Muscle layer of duodenum (tissue), 2 donors: ENCODE measurements around the gene ZNF546.

ENCODE experiments used
- H3K27ac ChIP-seq: one replicate; pipeline ENCODE4 v1.7.0; 2013; ENCODE audit warnings: mild to moderate bottlenecking, low read length
- H3K27me3 ChIP-seq: one replicate; pipeline ENCODE4 v1.7.0; 2013; ENCODE audit warnings: low read depth, mild to moderate bottlenecking, control low read depth, low read length
- H3K36me3 ChIP-seq, 2 donors: one replicate each; pipeline ENCODE4 v1.7.0; 2013; ENCODE audit warnings: low read length in 2 of 2, control low read depth in 1 of 2, mild to moderate bottlenecking in 1 of 2; ENCODE audit not compliant: insufficient read depth in 2 of 2, control insufficient read depth in 1 of 2
- H3K4me1 ChIP-seq, 2 donors: one replicate each; pipeline ENCODE4 v1.7.0; 2013; ENCODE audit warnings: low read length in 2 of 2, mild to moderate bottlenecking in 2 of 2, control low read depth in 1 of 2, moderate library complexity in 1 of 2; ENCODE audit not compliant: insufficient read depth in 2 of 2, control insufficient read depth in 1 of 2
- H3K4me3 ChIP-seq, 2 donors: one replicate each; pipeline ENCODE4 v1.7.0; 2013; ENCODE audit warnings: low read length in 2 of 2, low read depth in 1 of 2, mild to moderate bottlenecking in 1 of 2
- H3K9me3 ChIP-seq, 2 donors: one replicate each; pipeline ENCODE4 v1.7.0; 2013; ENCODE audit warnings: low read length in 2 of 2, control low read depth in 1 of 2, mild to moderate bottlenecking in 1 of 2; ENCODE audit not compliant: control insufficient read depth in 1 of 2
- donor health status: healthy.

The ZNF546 gene

DNA sequence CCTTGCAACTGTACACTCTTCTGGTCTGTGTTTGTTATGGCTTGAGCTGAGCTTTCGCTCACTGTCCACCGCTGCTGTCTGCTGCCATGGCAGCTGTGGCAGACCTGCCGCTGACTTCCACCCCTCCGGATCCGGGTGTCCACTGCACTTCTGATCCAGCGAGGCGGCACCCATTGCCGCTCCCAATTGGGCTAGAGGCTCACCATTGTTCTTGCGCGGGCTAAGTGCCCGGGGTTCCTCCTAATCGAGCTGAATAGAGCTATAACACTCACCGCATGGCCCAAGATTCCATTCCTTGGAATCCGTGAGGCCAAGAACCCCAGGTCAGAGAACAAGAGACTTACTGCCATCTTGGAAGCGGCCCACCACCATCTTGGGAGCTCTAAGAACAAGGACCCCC lies 28.1 kb upstream of the ZNF546 start:
- Histone ChIP-seq H3K27ac (no peak overlapping the region), H3K27me3 (no peaks in the 10 kb centered on the region), H3K4me3 (no peak overlapping the region), H3K36me3 (peaks cover 4 to 14% of the 10 kb centered on the region in 2 donors), H3K4me1 (peaks cover 7 to 10% of the 10 kb centered on the region in 2 donors), H3K9me3 (no peaks in the 10 kb centered on the region)

DNA sequence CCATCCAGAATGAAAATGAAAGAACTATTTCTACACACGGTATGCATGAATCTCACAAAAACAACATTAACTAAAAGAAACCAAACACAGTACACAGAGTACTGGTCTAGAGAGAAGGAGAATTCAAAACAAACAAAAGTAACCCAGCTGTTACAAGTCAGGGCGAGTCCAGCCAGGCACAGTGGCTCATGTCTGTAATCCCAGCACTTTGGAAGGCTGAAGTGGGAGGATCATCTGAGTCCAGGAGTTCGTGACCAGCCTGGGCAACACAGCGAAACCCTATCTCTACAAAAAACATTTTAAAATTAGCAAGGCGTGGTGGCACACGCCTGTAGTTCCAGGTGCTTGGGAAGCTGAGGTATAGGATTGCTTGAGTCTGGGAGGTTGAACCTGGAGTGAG lies 27.6 kb upstream of the ZNF546 start:
- Histone ChIP-seq H3K4me1 (peaks cover 7 to 10% of the 10 kb centered on the region in 2 donors), H3K4me3 (no peak overlapping the region), H3K27ac (no peak overlapping the region), H3K36me3 (peaks cover 8 to 19% of the 10 kb centered on the region in 2 donors), H3K9me3 (no peaks in the 10 kb centered on the region), H3K27me3 (no peaks in the 10 kb centered on the region)

DNA sequence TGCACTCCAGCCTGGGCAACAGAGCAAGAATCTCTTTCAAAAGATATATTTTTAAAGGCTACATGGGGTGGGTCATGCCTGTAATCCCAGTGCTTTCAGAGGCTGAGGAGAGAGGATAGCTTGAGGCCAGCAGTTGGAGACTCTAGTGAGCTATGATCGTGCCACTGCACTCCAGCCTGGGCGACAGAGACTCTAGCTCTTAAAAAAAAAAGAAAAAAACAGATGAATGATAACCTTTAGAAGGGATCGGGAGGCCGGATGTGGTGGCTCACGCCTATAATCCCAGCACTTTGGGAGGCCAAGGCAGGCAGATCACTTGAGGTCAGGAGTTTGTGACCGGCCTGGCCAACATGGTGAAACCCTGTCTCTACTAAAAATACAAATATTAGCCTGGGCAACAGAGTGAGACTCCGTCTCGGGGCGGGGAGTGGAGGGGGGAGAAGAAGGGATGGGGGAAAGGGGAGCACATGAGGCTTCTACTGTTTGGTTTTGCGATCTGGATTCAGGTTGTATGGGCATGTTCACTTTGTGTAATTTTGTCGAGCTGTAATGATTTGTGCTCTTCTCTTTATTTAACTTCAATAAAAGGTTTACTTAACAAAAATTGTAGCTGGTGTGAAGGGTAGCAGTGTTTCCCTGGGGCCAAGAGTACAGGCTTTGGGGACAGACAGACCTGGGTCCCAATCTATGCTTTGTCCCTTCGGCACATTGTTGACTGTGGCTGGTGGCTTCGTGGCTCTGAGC lies 27.0 kb upstream of the ZNF546 start:
- Histone ChIP-seq H3K27me3 (no peaks in the 10 kb centered on the region), H3K4me1 (peaks cover 7 to 10% of the 10 kb centered on the region in 2 donors), H3K27ac (peak overlapping the region; percentile 94), H3K4me3 (peak overlapping the region; percentile 80 to 83), H3K36me3 (peaks cover 14 to 25% of the 10 kb centered on the region in 2 donors), H3K9me3 (no peaks in the 10 kb centered on the region)

DNA sequence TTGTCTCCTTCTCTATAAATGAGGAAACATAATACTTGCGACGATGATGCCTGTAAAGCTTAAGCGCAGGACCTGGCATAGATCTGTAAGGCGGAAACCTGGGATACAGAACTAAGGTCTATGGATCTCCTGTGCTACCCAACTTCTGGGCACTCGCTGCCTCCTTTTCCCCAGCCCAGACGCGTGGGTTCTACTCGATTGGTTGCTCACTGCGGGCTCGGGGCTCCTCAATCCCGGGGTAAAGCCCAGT lies 26.5 kb upstream of the ZNF546 start:
- Histone ChIP-seq H3K27me3 (no peaks in the 10 kb centered on the region), H3K9me3 (no peaks in the 10 kb centered on the region), H3K4me3 (peak overlapping the region; percentile 80 to 83), H3K4me1 (peaks cover 7 to 10% of the 10 kb centered on the region in 2 donors), H3K27ac (peak overlapping the region; percentile 94), H3K36me3 (peaks cover 18 to 27% of the 10 kb centered on the region in 2 donors)

DNA sequence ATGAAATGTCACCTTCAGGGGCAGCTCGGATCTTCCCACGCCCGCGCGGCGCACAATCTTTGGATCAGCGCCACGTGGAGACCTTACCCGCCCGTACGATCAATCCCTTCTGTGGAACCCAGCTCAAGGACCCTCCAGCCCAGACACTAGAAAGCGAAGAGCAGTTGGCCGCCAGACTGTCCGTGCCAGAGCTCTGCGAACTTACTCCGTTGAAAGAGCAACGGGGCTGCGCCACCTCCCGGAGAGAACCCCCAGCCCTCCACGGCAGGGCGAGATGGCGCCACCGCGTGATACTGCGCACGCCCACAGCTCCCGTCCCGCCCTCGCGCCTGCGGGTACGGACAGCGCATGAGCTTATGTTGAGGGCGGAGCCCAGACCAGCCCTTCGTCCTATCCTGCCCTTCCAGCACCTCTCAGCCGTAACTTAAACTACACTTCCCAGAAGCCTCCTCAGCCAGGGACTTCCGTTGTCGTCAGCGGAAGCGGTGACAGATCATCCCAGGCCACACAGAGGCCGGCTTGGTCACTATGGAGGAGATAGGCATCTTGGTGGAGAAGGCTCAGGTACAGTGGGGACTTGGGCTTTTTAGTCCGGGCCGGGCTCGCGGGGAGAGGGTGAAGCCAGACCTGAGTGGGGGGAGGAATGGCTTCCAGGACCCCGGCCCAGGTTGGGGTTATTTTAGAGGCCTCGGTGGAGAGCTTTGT lies 26.0 kb upstream of the ZNF546 start, which contains the start of gene PSMC4:
TSS of gene PSMC4 (plus strand) at position 491 of the 705 bp plus-strand sequence. CDS start at position 529, 38 bp downstream.
- no peaks in the 10 kb centered on the region for H3K9me3 ChIP-seq
- peaks cover 22 to 30% of the 10 kb centered on the region in 2 donors for H3K36me3 ChIP-seq
- no peaks in the 10 kb centered on the region for H3K27me3 ChIP-seq
- H3K27ac ChIP-seq, result peak within 1 kb of the TSS; percentile 94
- peaks cover 7 to 10% of the 10 kb centered on the region in 2 donors for H3K4me1 ChIP-seq
- peak within 1 kb of the TSS; percentile 80 to 83 for H3K4me3 ChIP-seq

DNA sequence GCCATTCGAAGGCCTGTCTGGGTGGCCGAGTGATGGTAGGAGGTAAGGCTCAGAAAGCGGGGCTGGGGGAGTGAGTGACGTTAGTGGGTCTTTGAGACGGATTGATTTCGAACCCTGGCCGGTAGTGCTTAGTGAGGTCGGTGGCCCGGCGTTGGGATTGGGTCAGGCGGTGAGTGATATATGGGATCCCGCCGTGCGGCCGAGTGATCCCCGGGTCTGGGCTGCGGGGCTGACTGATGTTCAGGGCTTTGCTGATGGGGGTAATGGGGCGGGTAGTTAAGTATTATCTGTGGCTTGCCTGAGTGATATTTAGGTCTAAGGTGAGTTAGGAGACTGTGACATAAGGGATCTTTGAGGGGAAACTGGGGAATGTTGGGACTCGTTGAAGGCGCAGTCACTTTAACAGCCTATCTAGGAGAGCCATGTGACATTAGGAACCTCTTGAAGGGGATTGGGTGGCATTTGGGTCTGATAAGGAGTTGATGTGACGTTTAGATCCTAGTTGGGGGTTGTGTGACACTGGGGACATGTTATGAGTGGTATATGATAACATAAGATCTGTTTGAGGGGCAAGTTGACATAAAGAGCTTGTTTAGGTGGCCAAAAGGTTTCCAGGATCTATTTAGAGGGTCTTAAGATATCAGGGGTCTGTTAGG lies 25.4 kb upstream of the ZNF546 start:
- Histone ChIP-seq H3K4me1 (peaks cover 7 to 10% of the 10 kb centered on the region in 2 donors), H3K9me3 (no peaks in the 10 kb centered on the region), H3K4me3 (peak overlapping the region; percentile 80 to 83), H3K36me3 (peaks cover 22 to 30% of the 10 kb centered on the region in 2 donors), H3K27me3 (no peaks in the 10 kb centered on the region), H3K27ac (peak overlapping the region; percentile 94)

DNA sequence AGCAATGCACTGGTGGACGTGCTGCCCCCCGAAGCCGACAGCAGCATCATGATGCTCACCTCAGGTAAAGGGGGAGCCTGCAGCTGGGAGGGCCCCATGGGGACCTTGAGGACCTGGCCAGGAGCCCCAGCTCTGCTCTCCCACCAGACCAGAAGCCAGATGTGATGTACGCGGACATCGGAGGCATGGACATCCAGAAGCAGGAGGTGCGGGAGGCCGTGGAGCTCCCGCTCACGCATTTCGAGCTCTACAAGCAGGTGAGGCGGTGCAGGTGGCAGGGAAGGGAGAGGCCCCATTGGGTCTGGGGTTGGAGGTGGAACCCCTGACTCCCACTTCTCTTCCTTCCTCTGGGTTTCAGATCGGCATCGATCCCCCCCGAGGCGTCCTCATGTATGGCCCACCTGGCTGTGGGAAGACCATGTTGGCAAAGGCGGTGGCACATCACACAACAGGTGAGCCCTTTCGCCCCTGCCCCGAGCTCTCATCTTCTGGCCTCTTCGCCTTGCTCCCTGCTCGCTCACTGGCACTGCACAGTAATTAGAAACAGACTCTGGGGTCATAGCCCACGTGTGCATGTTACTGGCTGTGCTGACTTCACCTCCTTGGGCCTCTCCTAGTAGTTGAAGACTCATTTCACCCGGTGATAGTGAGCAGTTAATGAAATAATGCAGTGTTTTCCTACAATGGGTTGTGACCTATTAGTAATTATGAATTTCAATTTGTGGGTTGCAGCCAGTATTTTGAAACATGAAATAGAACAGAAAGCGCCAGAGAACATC lies 22.3 kb upstream of the ZNF546 start:
- Histone ChIP-seq H3K4me3 (no peak overlapping the region), H3K36me3 (peaks cover 46 to 48% of the 10 kb centered on the region in 2 donors), H3K27me3 (no peaks in the 10 kb centered on the region), H3K9me3 (no peaks in the 10 kb centered on the region), H3K4me1 (peaks cover 7 to 10% of the 10 kb centered on the region in 2 donors), H3K27ac (no peak overlapping the region)

DNA sequence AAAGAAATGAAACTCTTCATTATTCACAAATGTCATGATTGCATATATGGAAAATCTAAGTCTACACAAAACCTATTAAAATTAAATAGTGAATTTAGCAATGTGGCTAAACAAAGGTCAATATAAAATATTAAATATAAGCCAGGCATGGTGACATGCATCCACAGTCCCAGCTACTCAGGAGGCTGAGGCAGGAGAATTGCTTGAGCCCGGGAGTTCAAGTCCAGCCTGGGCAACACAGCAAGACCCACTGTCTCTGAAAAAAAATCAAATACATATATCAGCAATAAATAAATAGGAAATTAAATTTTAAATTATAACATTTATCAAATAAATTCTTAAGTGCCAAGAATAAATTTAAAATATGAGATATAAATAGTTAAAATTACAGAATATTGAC lies 14.0 kb upstream of the ZNF546 start:
- H3K27ac ChIP-seq, result no peak overlapping the region
- no peak overlapping the region for H3K4me3 ChIP-seq
- peaks cover 3 to 18% of the 10 kb centered on the region in 2 donors for H3K9me3 ChIP-seq
- H3K4me1 ChIP-seq, result no peaks in the 10 kb centered on the region
- peaks cover 34 to 59% of the 10 kb centered on the region in 2 donors for H3K36me3 ChIP-seq
- no peaks in the 10 kb centered on the region for H3K27me3 ChIP-seq

DNA sequence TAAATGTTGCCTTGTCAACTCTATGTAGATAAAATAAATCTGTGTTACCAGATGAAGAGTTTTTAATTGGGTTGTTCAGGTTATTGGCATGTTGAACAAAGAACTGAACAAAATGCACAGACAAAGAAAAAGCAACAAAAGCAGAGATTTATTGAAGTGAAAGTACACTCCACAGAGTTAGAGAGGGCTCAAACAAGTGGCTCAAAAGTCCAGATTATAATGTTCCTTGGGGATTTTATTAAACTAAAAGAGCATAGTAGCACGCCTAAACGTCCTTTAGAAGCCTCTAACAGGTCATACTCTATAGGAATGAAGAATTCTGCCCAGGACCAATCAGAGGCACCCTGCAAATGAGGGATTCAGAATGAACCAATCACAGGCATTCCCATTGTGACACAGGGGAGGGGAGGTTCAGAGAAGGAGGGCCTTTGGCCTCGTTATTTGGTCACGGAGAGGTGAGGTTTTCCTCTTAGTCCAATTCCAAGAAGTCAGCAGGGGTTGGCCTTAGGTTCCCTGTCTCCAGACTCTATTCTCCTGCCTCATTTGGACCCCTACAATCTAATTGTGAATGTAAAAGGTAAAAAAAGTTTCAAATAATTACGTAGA lies 13.1 kb upstream of the ZNF546 start:
- Histone ChIP-seq H3K4me3 (peak overlapping the region in 1 of 2 donors; percentile 37), H3K27me3 (no peaks in the 10 kb centered on the region), H3K4me1 (no peaks in the 10 kb centered on the region), H3K36me3 (peaks cover 26 to 50% of the 10 kb centered on the region in 2 donors), H3K27ac (no peak overlapping the region), H3K9me3 (peaks cover 3 to 18% of the 10 kb centered on the region in 2 donors)

DNA sequence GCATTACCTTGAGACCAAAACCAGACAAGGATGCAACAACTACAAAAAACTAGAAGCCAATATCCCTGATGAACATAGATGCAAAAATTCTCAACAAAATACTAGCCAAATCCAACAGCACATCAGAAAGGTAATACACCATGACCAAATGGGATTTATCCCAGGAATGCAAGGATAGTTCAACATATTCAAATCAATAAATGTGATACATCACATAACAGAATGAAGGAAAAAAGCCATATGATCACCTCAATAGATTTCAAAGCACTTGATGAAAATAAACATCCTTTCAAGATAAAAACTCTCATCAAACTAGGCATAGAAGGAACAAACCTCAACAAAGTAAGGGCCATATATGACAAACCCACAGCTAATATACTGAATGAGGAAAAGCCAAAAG lies 10.2 kb upstream of the ZNF546 start:
- Histone ChIP-seq H3K4me3 (peak overlapping the region in 1 of 2 donors; percentile 7), H3K9me3 (peaks cover 3 to 18% of the 10 kb centered on the region in 2 donors), H3K27me3 (no peaks in the 10 kb centered on the region), H3K27ac (no peak overlapping the region), H3K36me3 (peaks cover 4 to 22% of the 10 kb centered on the region in 2 donors), H3K4me1 (no peaks in the 10 kb centered on the region)
